ENCODE results near the gene LATS2.
"Not testable (repeated sequence)": the region's sequence is repeated elsewhere in the genome, so short reads cannot be mapped to it uniquely, and the experiment has no call there.

The LATS2 gene

GRCh38 chr13:21050288-21051197 is 10.8 kb downstream of the LATS2 start:
- H3K4me3 ChIP-seq (IDR thresholded peaks at IDR 0.05; ENCODE audit: insufficient read depth, low read depth, low read length) = no peak overlapping the region
- no peaks in the 10 kb centered on the region for H3K79me2 ChIP-seq (ENCODE audit: insufficient read depth, low read depth)
- no peak for TF ChIP-seq CTCF (conservative IDR thresholded peaks at IDR 0.05; ENCODE audit: low read depth, low read length)
- H3K27ac ChIP-seq = no peak overlapping the region
- no peaks in the 10 kb centered on the region for H3K4me1 ChIP-seq (ENCODE audit: low read depth, poor library complexity, severe bottlenecking)
- H3K4me2 ChIP-seq = no peak overlapping the region
- H3K36me3 ChIP-seq (ENCODE audit: insufficient read depth) = no peaks in the 10 kb centered on the region
- no peak overlapping the region for H2AFZ ChIP-seq (ENCODE audit: low read depth)
- no peaks in the 10 kb centered on the region for H4K20me1 ChIP-seq (ENCODE audit: insufficient read depth)
- H3K9ac ChIP-seq = no peak overlapping the region
- no peaks in the 10 kb centered on the region for H3K27me3 ChIP-seq (ENCODE audit: insufficient read depth, low read depth)

GRCh38 chr13:21049731-21050130 is 11.7 kb downstream of the LATS2 start:
- not testable (repeated sequence) for H3K27me3 ChIP-seq (ENCODE audit: insufficient read depth, low read depth); H3K4me1 ChIP-seq (ENCODE audit: low read depth, poor library complexity, severe bottlenecking); H2AFZ ChIP-seq (ENCODE audit: low read depth); H3K9ac ChIP-seq; H4K20me1 ChIP-seq (ENCODE audit: insufficient read depth); H3K4me3 ChIP-seq (IDR thresholded peaks at IDR 0.05; ENCODE audit: insufficient read depth, low read depth, low read length); H3K79me2 ChIP-seq (ENCODE audit: insufficient read depth, low read depth); H3K4me2 ChIP-seq; H3K36me3 ChIP-seq (ENCODE audit: insufficient read depth); H3K27ac ChIP-seq

GRCh38 chr13:21048901-21049698 is 12.3 kb downstream of the LATS2 start:
- Histone ChIP-seq H3K4me3 (IDR thresholded peaks at IDR 0.05; ENCODE audit: insufficient read depth, low read depth, low read length) (no peak overlapping the region), H3K4me1 (ENCODE audit: low read depth, poor library complexity, severe bottlenecking) (no peaks in the 10 kb centered on the region), H3K79me2 (ENCODE audit: insufficient read depth, low read depth) (no peaks in the 10 kb centered on the region), H3K27ac (no peak overlapping the region), H4K20me1 (ENCODE audit: insufficient read depth) (no peaks in the 10 kb centered on the region), H2AFZ (ENCODE audit: low read depth) (no peak overlapping the region), H3K36me3 (ENCODE audit: insufficient read depth) (no peaks in the 10 kb centered on the region), H3K4me2 (no peak overlapping the region), H3K27me3 (ENCODE audit: insufficient read depth, low read depth) (no peaks in the 10 kb centered on the region), H3K9ac (no peak overlapping the region)
- TF ChIP-seq CTCF (conservative IDR thresholded peaks at IDR 0.05; ENCODE audit: low read depth, low read length) = no peak

GRCh38 chr13:21047591-21048282 is 13.6 kb downstream of the LATS2 start:
- H4K20me1 ChIP-seq (ENCODE audit: insufficient read depth) = no peaks in the 10 kb centered on the region
- TF ChIP-seq CTCF (conservative IDR thresholded peaks at IDR 0.05; ENCODE audit: low read depth, low read length) = no peak
- H3K4me3 ChIP-seq (IDR thresholded peaks at IDR 0.05; ENCODE audit: insufficient read depth, low read depth, low read length) = no peak overlapping the region
- H3K4me1 ChIP-seq (ENCODE audit: low read depth, poor library complexity, severe bottlenecking) = no peaks in the 10 kb centered on the region
- H2AFZ ChIP-seq (ENCODE audit: low read depth) = no peak overlapping the region
- no peak overlapping the region for H3K27ac ChIP-seq
- no peaks in the 10 kb centered on the region for H3K36me3 ChIP-seq (ENCODE audit: insufficient read depth)
- H3K9ac ChIP-seq = no peak overlapping the region
- no peaks in the 10 kb centered on the region for H3K79me2 ChIP-seq (ENCODE audit: insufficient read depth, low read depth)
- H3K27me3 ChIP-seq (ENCODE audit: insufficient read depth, low read depth) = no peaks in the 10 kb centered on the region
- H3K4me2 ChIP-seq = no peak overlapping the region

Data from KMS-11 (cell line).